Left lung (tissue), 10 donors: ENCODE measurements around the gene CADM2. TPM values are rescaled to one million over a fixed set of nuclear protein-coding genes. Genes with fewer than 3 reads are reported as not detected.
A peak's percentile ranks its signal among the peaks of the same experiment; 100 is the strongest.

Experiments
- ATAC-seq: fragments of 200-7000 bp; cut with Tn5 transposase; one replicate; pipeline ENCODE4 v1.9.1; 2020; ENCODE audit warnings: moderate library complexity
- DNase-seq, 4 donors: peaks; one replicate each; pipeline ENCODE4 v3.0.0-alpha.2; 2013 to 2020
- H3K27ac ChIP-seq, 2 donors: fragments of 200-600 bp; sonication (generic) in 1 of 2; one replicate each; pipeline versions ENCODE4 v1.5.0 to v1.8.0; 2020 to 2021
- H3K27me3 ChIP-seq, 2 donors: fragments of 200-600 bp; sonication (generic) in 1 of 2; one replicate each; pipeline versions ENCODE4 v1.5.0 to v1.8.0; 2020 to 2021
- H3K36me3 ChIP-seq, 2 donors: fragments of 200-600 bp; sonication (generic) in 1 of 2; one replicate each; pipeline versions ENCODE4 v1.5.0 to v1.8.0; 2020 to 2021
- H3K4me1 ChIP-seq, 2 donors: fragments of 200-600 bp; one replicate each; pipeline ENCODE4 v1.8.0; 2021
- H3K4me3 ChIP-seq, 2 donors: fragments of 200-600 bp; sonication (generic) in 1 of 2; one replicate each; pipeline versions ENCODE4 v1.5.0 to v1.8.0; 2020 to 2021; ENCODE audit warnings: mild to moderate bottlenecking in 1 of 2
- H3K9me3 ChIP-seq, 2 donors: fragments of 200-600 bp; sonication (generic) in 1 of 2; one replicate each; pipeline versions ENCODE4 v1.5.0 to v1.8.0; 2020 to 2021
- intact Hi-C, 2 donors: fragments of 100-400 bp; cut with DNase I; formaldehyde crosslinking; loops; one replicate each; pipeline versions ENCODE4 v1.11.2 to v1.14.2; 2022
- polyA plus RNA-seq, 6 donors: library from polyadenylated mRNA; unstranded; fragments of 120-200 nt; gene quantifications; one replicate each; pipeline ENCODE4 v1.2.1, GENCODE V29; 2013; ENCODE audit not compliant: insufficient read length in 6 of 6
- total RNA-seq, 2 donors: library from RNA; stranded (reverse); fragmentation: NEBNext Ultra II Directional; extraction: Animal tissue kit (Norgen Biotek cat#: 25700); gene quantifications; one replicate each; pipeline ENCODE4 v1.2.1, GENCODE V29; 2021
- TF ChIP-seq, protein P1 (sequence below), 2 donors: fragments of 200-600 bp; sonication (generic) in 1 of 2; IDR thresholded peaks; one replicate each; pipeline versions ENCODE4 v1.5.0 to v1.8.0; 2021; ENCODE audit warnings: antibody characterized with exemption in 2 of 2
- donor health status: DM: no; HTN: yes; CAD: no.
- donor health status: DM: no; HTN: no; CAD: no.

CADM2 gene
- total and polyA plus RNA-seq, 8 donors: 0.16 to 2.3 (median 0.74) TPM

DNA sequence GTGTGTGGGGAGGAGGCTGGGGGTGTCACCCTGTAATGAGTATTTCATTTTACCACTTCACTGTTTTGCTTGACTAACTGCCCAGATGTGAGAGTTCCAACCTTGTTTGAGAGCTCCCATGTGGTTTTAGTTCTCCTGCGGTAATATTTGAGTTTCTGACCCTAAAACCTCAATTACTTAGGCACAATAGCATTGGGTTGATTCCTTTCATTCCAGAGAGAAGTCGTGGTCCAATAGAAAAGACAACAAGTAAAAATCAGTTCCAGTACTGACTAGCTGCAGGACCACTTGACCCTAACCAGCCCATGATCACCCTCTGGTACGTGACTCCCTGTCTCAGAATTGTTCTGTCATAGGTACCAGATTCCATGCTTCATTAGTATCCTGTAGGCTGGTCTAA is 630.4 kb downstream of the CADM2 start:
- TF ChIP-seq, protein P1, sequence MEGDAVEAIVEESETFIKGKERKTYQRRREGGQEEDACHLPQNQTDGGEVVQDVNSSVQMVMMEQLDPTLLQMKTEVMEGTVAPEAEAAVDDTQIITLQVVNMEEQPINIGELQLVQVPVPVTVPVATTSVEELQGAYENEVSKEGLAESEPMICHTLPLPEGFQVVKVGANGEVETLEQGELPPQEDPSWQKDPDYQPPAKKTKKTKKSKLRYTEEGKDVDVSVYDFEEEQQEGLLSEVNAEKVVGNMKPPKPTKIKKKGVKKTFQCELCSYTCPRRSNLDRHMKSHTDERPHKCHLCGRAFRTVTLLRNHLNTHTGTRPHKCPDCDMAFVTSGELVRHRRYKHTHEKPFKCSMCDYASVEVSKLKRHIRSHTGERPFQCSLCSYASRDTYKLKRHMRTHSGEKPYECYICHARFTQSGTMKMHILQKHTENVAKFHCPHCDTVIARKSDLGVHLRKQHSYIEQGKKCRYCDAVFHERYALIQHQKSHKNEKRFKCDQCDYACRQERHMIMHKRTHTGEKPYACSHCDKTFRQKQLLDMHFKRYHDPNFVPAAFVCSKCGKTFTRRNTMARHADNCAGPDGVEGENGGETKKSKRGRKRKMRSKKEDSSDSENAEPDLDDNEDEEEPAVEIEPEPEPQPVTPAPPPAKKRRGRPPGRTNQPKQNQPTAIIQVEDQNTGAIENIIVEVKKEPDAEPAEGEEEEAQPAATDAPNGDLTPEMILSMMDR (IDR thresholded peaks at IDR 0.05): no peak
- H3K36me3 ChIP-seq: no peaks in the 10 kb centered on the region
- peak; percentile 41 for ATAC-seq
- H3K27me3 ChIP-seq: no peaks in the 10 kb centered on the region
- DNase-seq: no peak
- H3K9me3 ChIP-seq: no peaks in the 10 kb centered on the region
- H3K27ac ChIP-seq: no peak overlapping the region
- H3K4me1 ChIP-seq: no peaks in the 10 kb centered on the region
- intact Hi-C loops: no loop called here
- no peak overlapping the region for H3K4me3 ChIP-seq

DNA sequence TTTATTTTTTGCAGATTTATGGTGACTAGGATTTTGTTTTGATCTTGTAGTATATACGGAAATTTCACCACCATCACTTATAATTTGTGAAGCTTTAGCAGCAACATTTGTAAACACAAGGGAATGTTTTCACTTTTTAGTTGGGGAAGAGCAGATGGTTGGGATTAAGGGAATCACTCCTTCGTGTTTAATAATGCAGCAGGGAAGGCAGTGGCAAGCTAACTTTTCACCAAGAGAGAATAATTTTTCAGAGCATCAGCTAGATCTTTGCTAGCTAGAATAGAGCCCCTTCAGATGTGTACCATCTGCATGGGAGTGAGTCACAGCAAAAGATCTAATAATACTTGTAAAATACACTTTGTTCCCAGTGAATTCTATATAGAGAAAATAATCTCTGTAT is 632.7 kb downstream of the CADM2 start:
- no peaks in the 10 kb centered on the region for H3K36me3 ChIP-seq
- intact Hi-C loops: no loop called here
- ATAC-seq: no peak

DNA sequence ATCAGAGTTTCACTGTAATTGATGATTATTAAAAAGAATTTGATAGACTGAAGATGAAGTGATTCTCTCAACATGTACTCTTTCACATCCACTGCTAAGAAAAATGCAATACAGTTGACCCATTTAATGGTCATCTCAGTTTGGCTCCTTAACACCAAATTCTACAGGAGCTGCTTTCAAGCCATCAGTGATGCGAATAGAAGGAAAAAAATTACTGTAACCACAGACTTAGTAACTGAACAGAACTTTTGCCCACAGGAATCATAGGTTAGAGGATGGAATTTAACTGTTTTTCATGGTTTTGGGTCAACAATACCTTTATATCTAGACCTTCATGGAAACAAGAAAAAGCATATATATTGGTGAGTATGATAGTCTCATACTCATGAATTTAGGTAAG is 633.5 kb downstream of the CADM2 start:
- ATAC-seq: no peak
- no peak for DNase-seq
- intact Hi-C loops: no loop called here

More for the DNA sequence above, 632.7 kb downstream of the CADM2 start:
- TF ChIP-seq, protein P1 (IDR thresholded peaks at IDR 0.05): no peak
- no peak overlapping the region for H3K27ac ChIP-seq
- no peaks in the 10 kb centered on the region for H3K9me3 ChIP-seq
- no peak overlapping the region for H3K4me3 ChIP-seq
- H3K27me3 ChIP-seq: no peaks in the 10 kb centered on the region
- no peaks in the 10 kb centered on the region for H3K4me1 ChIP-seq
- DNase-seq: no peak

DNA sequence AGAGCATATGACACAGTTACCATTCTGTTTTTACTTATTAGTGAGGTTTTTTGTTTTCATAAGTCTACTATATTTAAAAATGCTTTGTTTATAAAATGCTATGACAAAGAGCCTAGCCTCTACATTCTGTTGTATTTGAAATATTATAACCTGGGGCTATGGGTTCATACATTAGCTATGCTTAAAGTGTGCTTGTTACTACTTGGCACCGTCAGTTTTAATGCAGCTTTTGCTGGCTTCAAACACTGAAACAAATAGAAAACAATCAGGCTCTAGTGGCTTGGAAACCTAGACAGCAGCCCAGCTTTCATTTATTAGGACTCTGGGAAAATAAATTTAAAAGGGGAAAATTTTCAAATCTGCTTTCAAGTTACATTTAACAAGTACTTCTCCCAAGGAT is 635.9 kb downstream of the CADM2 start:
- H3K4me1 ChIP-seq: no peaks in the 10 kb centered on the region
- ATAC-seq (no peak), DNase-seq (peak in 1 of 4 donors; percentile 13)
- H3K4me3 ChIP-seq: no peak overlapping the region
- no peak overlapping the region for H3K27ac ChIP-seq
- no peaks in the 10 kb centered on the region for H3K36me3 ChIP-seq
- H3K27me3 ChIP-seq: no peaks in the 10 kb centered on the region
- H3K9me3 ChIP-seq: no peaks in the 10 kb centered on the region
- TF ChIP-seq, protein P1 (IDR thresholded peaks at IDR 0.05): no peak
- intact Hi-C loops: no loop called here

More for the DNA sequence above, 633.5 kb downstream of the CADM2 start:
- TF ChIP-seq, protein P1 (IDR thresholded peaks at IDR 0.05): no peak
- Histone ChIP-seq H3K4me3 (no peak overlapping the region), H3K27ac (no peak overlapping the region), H3K9me3 (no peaks in the 10 kb centered on the region), H3K36me3 (no peaks in the 10 kb centered on the region), H3K27me3 (no peaks in the 10 kb centered on the region), H3K4me1 (no peaks in the 10 kb centered on the region)

DNA sequence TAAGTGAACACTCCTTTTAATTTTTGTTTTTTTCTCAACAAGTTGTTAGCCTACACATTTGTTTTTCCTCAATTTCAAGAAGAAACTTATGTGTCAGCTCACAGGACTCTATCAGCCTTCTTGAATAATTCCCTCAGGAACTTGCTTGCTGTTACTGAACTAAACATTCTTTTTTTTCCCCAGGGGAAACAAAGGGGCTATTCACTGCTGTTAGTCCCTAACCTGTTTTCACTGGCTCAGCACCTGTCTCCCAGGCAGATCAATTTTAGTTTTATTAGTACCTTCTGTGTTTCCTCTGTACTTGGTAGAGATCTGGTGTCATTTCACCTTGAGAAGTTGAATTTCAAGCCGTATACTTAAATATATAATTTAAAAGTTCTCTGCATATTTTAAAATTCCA is 644.6 kb downstream of the CADM2 start:
- DNase-seq (no peak), ATAC-seq (no peak)
- Histone ChIP-seq H3K9me3 (no peaks in the 10 kb centered on the region), H3K27ac (no peak overlapping the region), H3K36me3 (no peaks in the 10 kb centered on the region), H3K27me3 (no peaks in the 10 kb centered on the region), H3K4me1 (no peaks in the 10 kb centered on the region), H3K4me3 (no peak overlapping the region)
- intact Hi-C loops: no loop called here
- TF ChIP-seq, protein P1 (IDR thresholded peaks at IDR 0.05): no peak
